Measurements from ENCODE around the gene ADARB2. TPM values are rescaled to one million over a fixed set of nuclear protein-coding genes. Genes with fewer than 3 reads are reported as not detected.
"Not testable (repeated sequence)": the region's sequence is repeated elsewhere in the genome, so short reads cannot be mapped to it uniquely, and the experiment has no call there.

ADARB2 gene
- total RNA-seq, 4 donors from 2014 or later = 2.0 to 9.9 (median 5.1) TPM

DNA sequence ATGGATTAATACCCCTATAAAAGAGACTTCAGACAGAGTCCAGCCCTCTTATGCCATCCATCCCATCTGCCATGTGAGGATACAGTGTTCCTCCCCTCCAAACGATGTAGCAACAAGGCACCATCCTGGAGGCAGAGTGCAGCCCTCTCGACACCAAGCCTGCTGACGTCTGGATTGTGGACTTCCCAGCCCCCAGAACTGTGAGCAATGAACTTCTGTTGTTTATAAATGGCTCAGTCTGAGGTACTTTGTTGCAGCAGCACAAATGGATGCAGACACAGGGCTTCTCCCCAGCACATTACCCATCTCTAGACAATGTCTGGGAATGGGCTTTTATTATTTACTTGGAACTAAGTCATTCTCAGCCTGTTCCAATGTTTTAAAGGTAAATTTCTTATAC, 485.6 kb downstream of the ADARB2 start:
- Histone ChIP-seq H3K36me3 (no peaks in the 10 kb centered on the region), H3K9me3 (no peaks in the 10 kb centered on the region), H3K4me3 (no peak overlapping the region), H3K4me1 (no peaks in the 10 kb centered on the region), H3K27ac (no peak overlapping the region), H3K27me3 (no peaks in the 10 kb centered on the region)
- TF ChIP-seq POLR2A (IDR thresholded peaks at IDR 0.05) = no peak
- TF ChIP-seq CTCF (IDR thresholded peaks at IDR 0.05) = no peak
- DNase-seq = peak in 1 of 3 donors; percentile 9

GRCh38 chr10:1249142-1249920, 488.0 kb downstream of the ADARB2 start:
- Histone ChIP-seq H3K36me3 (no peaks in the 10 kb centered on the region), H3K4me3 (no peak overlapping the region), H3K4me1 (no peaks in the 10 kb centered on the region), H3K27me3 (no peaks in the 10 kb centered on the region), H3K9me3 (no peaks in the 10 kb centered on the region), H3K27ac (no peak overlapping the region)
- TF ChIP-seq CTCF (IDR thresholded peaks at IDR 0.05) (no peak), POLR2A (IDR thresholded peaks at IDR 0.05) (no peak)
- peak in 1 of 3 donors; percentile 10 for DNase-seq

DNA sequence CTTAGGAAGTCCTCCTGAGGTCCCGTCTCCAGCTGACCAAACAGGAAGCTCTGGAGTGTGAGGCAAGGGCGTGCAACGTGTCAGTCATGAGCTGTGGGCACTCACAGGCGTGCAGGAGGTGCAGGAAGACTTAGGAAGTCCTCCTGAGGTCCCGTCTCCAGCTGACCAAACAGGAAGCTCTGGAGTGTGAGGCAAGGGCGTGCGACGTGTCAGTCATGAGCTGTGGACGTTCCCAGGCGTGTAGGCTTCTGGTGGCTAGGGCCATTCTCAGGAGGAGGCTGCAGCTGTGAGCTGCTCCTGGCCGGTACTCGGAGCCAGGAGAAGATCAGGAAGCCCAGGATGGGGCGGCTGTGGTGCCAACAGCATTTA, 489.1 kb downstream of the ADARB2 start:
- H3K9me3 ChIP-seq, H3K4me3 ChIP-seq, H3K27ac ChIP-seq, H3K36me3 ChIP-seq, H3K27me3 ChIP-seq, H3K4me1 ChIP-seq: not testable (repeated sequence)
- peak in 2 of 3 donors; percentile 22 to 38 for DNase-seq

DNA sequence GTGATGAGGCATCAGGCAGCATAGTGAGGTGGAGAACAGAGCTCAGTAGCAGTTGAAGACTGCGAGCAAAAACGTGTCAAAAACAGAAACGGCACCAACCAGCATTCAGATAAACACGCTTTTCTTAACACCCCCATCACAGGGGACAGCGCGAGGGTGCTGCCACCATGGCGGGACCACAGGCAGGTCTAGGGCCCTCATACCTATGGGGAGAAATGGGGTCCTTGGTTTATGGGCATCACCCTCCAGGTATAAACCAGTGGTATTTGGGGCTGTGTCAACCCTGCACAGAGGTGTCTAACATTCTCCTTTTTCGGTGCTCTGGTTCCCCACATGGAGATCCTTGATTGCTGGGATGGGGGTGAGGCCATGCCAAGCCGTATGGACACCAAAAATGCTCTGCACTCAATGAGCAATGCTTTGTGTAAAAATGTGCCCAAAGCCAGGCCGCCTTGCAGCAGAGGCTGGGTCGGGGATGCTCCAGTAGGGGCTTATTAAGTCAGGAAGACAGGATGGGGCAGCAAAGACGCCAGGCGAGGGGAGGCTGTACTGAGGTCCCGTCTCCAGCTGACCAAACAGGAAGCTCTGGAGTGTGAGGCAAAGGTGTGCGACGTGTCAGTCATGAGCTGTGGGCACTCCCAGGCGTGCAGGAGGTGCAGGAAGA, 489.6 kb downstream of the ADARB2 start:
- no peaks in the 10 kb centered on the region for H3K36me3 ChIP-seq
- H3K27me3 ChIP-seq = no peaks in the 10 kb centered on the region
- H3K27ac ChIP-seq = no peak overlapping the region
- peak in 2 of 3 donors; percentile 29 to 33 for DNase-seq
- no peaks in the 10 kb centered on the region for H3K9me3 ChIP-seq
- no peak overlapping the region for H3K4me3 ChIP-seq
- H3K4me1 ChIP-seq = no peaks in the 10 kb centered on the region
- TF ChIP-seq POLR2A (IDR thresholded peaks at IDR 0.05) = no peak

GRCh38 chr10:1244493-1244892, 492.8 kb downstream of the ADARB2 start:
- DNase-seq = peak in 2 of 3 donors; percentile 31 to 32
- Histone ChIP-seq H3K4me3 (no peak overlapping the region), H3K36me3 (no peaks in the 10 kb centered on the region), H3K9me3 (no peaks in the 10 kb centered on the region), H3K4me1 (no peaks in the 10 kb centered on the region), H3K27me3 (no peaks in the 10 kb centered on the region), H3K27ac (no peak overlapping the region)
- TF ChIP-seq POLR2A (IDR thresholded peaks at IDR 0.05) = no peak
- no peak for TF ChIP-seq CTCF (IDR thresholded peaks at IDR 0.05)

GRCh38 chr10:1243486-1244234, 493.7 kb downstream of the ADARB2 start:
- H3K27me3 ChIP-seq = no peaks in the 10 kb centered on the region
- H3K36me3 ChIP-seq = no peaks in the 10 kb centered on the region
- no peaks in the 10 kb centered on the region for H3K9me3 ChIP-seq
- H3K27ac ChIP-seq = no peak overlapping the region
- DNase-seq = peak in 2 of 3 donors; percentile 35 to 37
- H3K4me3 ChIP-seq = no peak overlapping the region
- H3K4me1 ChIP-seq = no peaks in the 10 kb centered on the region
- TF ChIP-seq POLR2A (IDR thresholded peaks at IDR 0.05) (no peak), CTCF (IDR thresholded peaks at IDR 0.05) (no peak)

Data from Peyer's patch (tissue), 4 donors.